ENCODE data around the gene TENM4.

Gene TENM4

GRCh38 chr11:79358258-79358657 is 82.6 kb downstream of the TENM4 start:
- TF ChIP-seq CTCF (IDR thresholded peaks at IDR 0.05; ENCODE audit: borderline replicate concordance, insufficient read depth, low read depth, low read length) = no peak
- H3K4me3 ChIP-seq (ENCODE audit: low read depth, low read length) = no peak overlapping the region

GRCh38 chr11:79353706-79354105 is 87.1 kb downstream of the TENM4 start:
- TF ChIP-seq CTCF (IDR thresholded peaks at IDR 0.05; ENCODE audit: borderline replicate concordance, insufficient read depth, low read depth, low read length) = no peak
- no peak overlapping the region for H3K4me3 ChIP-seq (ENCODE audit: low read depth, low read length)

- no peak for TF ChIP-seq CTCF (IDR thresholded peaks at IDR 0.05; ENCODE audit: borderline replicate concordance, insufficient read depth, low read depth, low read length)
- no peak overlapping the region for H3K4me3 ChIP-seq (ENCODE audit: low read depth, low read length)
Observed at GRCh38 chr11:79352349-79352703, 88.5 kb downstream of the TENM4 start.

GRCh38 chr11:79348976-79349682 is 91.7 kb downstream of the TENM4 start:
- H3K4me3 ChIP-seq (ENCODE audit: low read depth, low read length) = no peak overlapping the region
- TF ChIP-seq CTCF (IDR thresholded peaks at IDR 0.05; ENCODE audit: borderline replicate concordance, insufficient read depth, low read depth, low read length) = no peak

- TF ChIP-seq CTCF (IDR thresholded peaks at IDR 0.05; ENCODE audit: borderline replicate concordance, insufficient read depth, low read depth, low read length) = no peak
- no peak overlapping the region for H3K4me3 ChIP-seq (ENCODE audit: low read depth, low read length)
Observed at GRCh38 chr11:79346021-79346420, 94.8 kb downstream of the TENM4 start.

GRCh38 chr11:79344753-79345294 is 96.0 kb downstream of the TENM4 start:
- no peak overlapping the region for H3K4me3 ChIP-seq (ENCODE audit: low read depth, low read length)
- TF ChIP-seq CTCF (IDR thresholded peaks at IDR 0.05; ENCODE audit: borderline replicate concordance, insufficient read depth, low read depth, low read length) = no peak

GRCh38 chr11:79342686-79343085 is 98.1 kb downstream of the TENM4 start:
- no peak overlapping the region for H3K4me3 ChIP-seq (ENCODE audit: low read depth, low read length)
- TF ChIP-seq CTCF (IDR thresholded peaks at IDR 0.05; ENCODE audit: borderline replicate concordance, insufficient read depth, low read depth, low read length) = no peak

Data from GM12875 (cell line).